22Rv1 (cell line): ENCODE data around the gene SLC9A9.

Experiments
- CTCF ChIP-seq: fragments of 450-650 bp; IDR thresholded peaks from 2 replicates; pipeline ENCODE4 v1.5.1; 2017; ENCODE audit warnings: mild to moderate bottlenecking
- ZFX ChIP-seq: fragments of 450-650 bp; IDR thresholded peaks from 2 replicates; pipeline ENCODE4 v1.6.1; 2017; ENCODE audit warnings: antibody characterized with exemption, borderline replicate concordance

- TF ChIP-seq CTCF (no peak), ZFX (no peak)
Observed at GRCh38 chr3:143247073-143247472, 601.2 kb downstream of the SLC9A9 start.
